Measurements from ENCODE around the gene IGSF9.

Gene IGSF9

GRCh38 chr1:159947942-159948341, 2.5 kb upstream of the IGSF9 start:
- FAIRE-seq (no peak), DNase-seq (ENCODE audit: low spot score) (no peak)

- no peak for DNase-seq (ENCODE audit: low spot score)
- FAIRE-seq, result no peak
Observed at GRCh38 chr1:159946242-159947187, 1.1 kb upstream of the IGSF9 start.

GRCh38 chr1:159944623-159945455, 574 bp downstream of the IGSF9 start:
- no peak for DNase-seq (ENCODE audit: low spot score)
- FAIRE-seq, result no peak

GRCh38 chr1:159943908-159944622, 1.3 kb downstream of the IGSF9 start:
- no peak for FAIRE-seq
- no peak for DNase-seq (ENCODE audit: low spot score)

GRCh38 chr1:159943278-159943640, 2.2 kb downstream of the IGSF9 start:
- FAIRE-seq (no peak), DNase-seq (ENCODE audit: low spot score) (no peak)

GRCh38 chr1:159942632-159943277, 2.7 kb downstream of the IGSF9 start:
- DNase-seq (ENCODE audit: low spot score), result no peak
- FAIRE-seq, result no peak

GRCh38 chr1:159941591-159942560, 3.5 kb downstream of the IGSF9 start:
- no peak for FAIRE-seq
- DNase-seq (ENCODE audit: low spot score), result no peak

GRCh38 chr1:159941141-159941540, 4.3 kb downstream of the IGSF9 start:
- FAIRE-seq (no peak), DNase-seq (ENCODE audit: low spot score) (no peak)

- no peak for FAIRE-seq
- DNase-seq (ENCODE audit: low spot score), result no peak
Observed at GRCh38 chr1:159940006-159940620, 5.3 kb downstream of the IGSF9 start.

- FAIRE-seq (no peak), DNase-seq (ENCODE audit: low spot score) (no peak)
Observed at GRCh38 chr1:159939678-159940002, 5.8 kb downstream of the IGSF9 start.

- FAIRE-seq (no peak), DNase-seq (ENCODE audit: low spot score) (no peak)
Observed at GRCh38 chr1:159938905-159939677, 6.3 kb downstream of the IGSF9 start.

GRCh38 chr1:159938211-159938852, 7.1 kb downstream of the IGSF9 start:
- FAIRE-seq, result no peak
- no peak for DNase-seq (ENCODE audit: low spot score)

GRCh38 chr1:159937054-159937750, 8.2 kb downstream of the IGSF9 start:
- FAIRE-seq, result no peak

GRCh38 chr1:159936273-159936904, 9.0 kb downstream of the IGSF9 start:
- no peak for FAIRE-seq
- DNase-seq (ENCODE audit: low spot score), result peak; percentile 77

More at GRCh38 chr1:159937054-159937750, 8.2 kb downstream of the IGSF9 start:
- DNase-seq (ENCODE audit: low spot score), result no peak

GRCh38 chr1:159935719-159936272, 9.6 kb downstream of the IGSF9 start:
- DNase-seq (ENCODE audit: low spot score), result no peak
- no peak for FAIRE-seq

GRCh38 chr1:159935305-159935704, 10.1 kb downstream of the IGSF9 start:
- no peak for DNase-seq (ENCODE audit: low spot score)
- FAIRE-seq, result no peak

Data from urothelium cell line (cell line).